ENCODE data around the gene SHBG.
A peak's percentile ranks its signal among the peaks of the same experiment; 100 is the strongest.
"Not testable (repeated sequence)": the region's sequence is repeated elsewhere in the genome, so short reads cannot be mapped to it uniquely, and the experiment has no call there.

The SHBG gene

DNA sequence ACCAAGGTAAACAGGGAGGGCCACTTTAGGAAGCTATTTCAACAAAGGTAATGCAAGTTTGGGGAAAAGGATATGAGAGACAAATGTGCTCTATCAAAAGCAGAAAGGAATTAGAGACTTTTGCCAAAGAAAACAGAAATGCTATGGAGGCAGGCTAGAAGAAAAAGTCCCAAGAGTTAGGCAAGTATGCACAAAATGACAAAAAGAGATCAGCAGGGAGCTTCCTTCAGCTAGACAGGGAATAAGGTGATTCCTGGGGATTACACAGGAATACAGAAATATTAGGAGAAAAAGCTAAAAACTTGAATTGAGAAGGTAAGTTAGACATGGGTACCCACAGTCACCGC lies 17.7 kb upstream of the SHBG start:
- DNase-seq, result no peak

DNA sequence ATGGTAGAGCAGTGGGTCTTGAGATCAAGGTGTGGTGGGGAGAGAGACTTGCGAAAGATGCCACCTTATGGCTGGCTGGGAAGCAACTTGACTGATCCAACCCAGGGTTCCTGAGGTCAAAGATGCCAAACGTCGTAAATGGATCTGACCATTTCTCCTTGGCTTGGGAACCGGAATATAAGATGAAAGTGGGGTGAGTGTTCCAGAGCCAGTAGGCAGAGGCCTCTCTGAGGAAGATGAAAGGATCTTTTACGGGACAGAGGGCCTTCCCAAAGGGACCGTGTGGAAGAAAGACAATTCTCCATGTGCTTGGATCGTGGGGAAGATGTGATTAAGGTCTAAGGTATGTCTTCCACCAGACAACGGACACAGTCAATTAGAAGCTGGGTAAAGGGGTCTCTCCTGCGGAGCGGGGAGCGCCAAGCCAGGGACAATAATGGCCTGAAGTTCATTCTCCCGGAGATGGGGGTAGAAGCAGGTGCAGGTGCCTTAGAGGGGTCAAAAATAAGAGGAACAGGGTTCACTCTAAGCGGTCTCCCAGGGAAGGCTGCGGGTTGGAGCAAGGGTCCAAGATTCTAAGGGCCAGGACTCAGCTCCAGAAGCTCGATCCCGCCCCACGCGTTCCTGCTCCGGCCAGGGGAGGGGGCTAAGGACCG lies 16.0 kb upstream of the SHBG start:
- DNase-seq, result peak; percentile 7

DNA sequence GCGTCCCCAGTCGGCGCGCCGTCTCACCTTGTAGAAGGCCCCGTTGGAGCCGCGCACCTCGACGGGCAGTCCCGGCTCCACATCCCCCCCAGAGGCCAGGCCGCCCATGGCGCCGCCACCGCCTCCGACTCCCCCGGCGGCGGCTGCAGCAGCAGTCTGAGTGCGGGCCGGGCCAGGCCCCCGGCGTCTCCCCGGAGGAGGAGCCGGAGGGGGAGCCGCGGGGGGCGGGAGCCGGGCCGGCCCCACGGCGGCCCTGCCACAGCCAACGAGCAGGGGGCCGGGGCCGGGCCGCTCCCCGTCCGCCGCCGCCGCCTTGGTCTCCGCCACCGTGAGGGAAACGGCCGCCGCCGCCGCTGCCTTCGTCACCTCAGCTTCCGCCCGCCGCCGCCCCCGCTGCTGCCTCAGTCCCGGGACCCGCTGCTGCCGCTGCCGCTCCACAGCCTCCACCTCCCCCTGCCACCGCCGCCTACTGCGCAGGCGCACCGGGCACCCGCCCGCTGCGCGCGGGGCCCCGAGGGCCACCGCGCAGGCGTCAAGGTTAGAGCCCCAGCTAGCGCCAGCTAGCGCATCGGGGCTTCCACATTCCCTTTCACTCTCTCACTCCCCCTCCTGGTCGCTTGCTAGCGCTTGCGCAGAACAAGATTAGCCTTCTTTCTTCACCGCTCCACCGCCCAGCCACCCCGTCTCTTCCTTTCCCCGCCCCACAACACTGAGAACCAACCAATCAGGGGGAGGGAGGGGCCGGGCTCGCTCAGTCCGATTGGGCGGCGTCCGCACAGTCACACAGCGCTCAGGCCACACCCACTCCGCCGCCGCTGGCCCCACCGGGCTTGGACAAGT lies 15.3 kb upstream of the SHBG start, which contains the start of gene FXR2:
Gene FXR2, minus strand, starts transcription at position 473 of the 840 bp plus-strand sequence. Its CDS starts 365 bp downstream, at position 108.
- DNase-seq, result peak; percentile 100

DNA sequence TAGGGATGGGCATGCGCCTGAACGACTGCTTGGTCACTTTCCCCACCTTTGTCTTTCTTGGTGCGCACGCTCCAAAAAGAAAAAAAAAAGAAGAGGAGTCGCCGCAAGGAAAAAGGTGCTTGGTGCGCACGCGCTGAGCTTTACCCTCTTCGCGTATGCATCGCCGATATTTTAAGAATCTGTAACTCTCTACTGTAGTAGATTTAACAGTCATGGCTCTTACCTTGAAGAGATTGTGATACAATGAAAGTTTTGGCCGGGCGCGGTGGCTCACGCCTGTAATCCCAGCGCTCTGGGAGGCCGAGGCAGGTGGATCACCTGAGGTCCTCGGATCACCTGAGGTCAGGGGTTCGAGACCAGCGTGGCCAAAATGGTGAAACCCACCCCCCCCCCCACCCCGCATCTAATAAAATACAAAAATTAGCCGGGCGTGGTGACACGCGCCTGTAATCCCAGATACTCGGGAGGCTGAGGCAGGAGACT lies 14.6 kb upstream of the SHBG start:
- no peak for DNase-seq

DNA sequence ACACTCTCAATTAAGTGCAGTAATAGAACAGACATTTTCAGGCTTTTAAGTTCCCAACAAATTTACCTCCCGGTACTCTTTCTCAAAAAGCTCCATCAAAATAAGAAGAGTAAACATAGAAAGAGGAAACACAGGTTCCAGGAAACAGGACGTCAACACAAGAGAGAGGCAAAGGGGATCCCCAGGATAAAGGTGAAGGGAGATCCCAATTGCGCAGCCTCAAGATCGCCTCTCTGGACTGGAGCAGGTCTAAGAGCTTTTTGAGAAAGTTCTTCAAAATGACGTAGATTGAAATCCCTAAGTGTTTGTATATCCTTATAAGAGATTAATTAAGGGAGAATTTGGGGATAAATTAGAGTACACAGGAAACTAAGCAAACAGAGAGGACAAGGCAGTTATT lies 11.3 kb upstream of the SHBG start:
- DNase-seq, result no peak

DNA sequence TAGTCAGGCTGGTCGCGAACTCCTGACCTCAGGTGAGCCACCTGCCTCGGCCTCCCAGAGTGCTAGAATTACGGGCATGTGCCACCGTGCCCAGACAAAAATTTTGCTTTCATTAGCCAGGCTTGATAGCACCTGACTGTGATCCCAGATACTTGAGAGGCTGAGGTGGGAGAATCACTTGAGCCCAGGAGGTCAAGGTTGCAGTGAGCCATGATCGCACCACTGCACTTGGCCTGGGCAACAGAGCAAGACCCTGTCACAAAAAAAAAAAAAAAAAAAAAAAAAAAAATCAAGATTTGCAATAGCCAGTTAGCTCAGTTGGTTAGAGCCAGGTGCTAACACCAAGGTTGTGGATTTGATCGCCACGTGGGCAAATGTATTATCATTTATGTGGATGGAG lies 9.1 kb upstream of the SHBG start:
- no peak for DNase-seq

DNA sequence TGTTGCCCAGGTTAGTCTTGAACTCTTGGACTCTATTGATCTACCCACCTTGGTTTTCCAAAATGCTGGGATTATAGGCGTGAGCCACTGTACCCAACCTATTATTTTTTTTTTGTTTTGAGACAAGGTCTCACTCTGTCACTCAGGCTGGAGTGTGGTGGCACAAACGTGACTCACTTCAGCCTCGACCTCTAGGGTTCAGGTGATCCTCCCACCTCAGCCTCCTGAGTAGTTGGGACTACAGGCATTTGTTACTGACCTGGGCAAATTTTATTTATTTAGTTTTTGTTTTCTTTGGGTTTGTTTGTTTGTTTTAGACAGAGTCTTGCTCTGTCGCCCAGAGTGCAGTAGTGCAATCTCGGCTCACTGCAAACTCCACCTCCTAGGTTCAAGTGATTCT lies 6.3 kb upstream of the SHBG start:
- DNase-seq, result no peak

DNA sequence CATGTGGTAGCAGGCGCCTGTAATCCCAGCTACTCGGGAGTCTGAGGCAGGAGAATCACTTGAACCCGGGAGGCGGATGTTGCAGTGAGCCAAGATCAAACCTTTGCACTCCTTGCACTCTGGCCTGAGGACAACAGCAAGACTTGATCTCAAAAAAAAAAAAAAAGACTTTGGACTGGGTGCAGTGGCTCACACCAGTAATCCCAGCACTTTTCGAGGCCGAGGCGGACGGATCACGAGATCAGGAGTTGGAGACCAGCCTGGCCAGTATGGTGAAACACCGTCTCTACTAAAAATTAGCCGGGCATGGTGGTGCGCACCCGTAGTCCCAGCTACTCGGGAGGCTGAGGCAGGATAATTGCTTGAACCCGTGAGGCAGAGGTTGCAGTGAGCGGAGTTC lies 4.2 kb upstream of the SHBG start:
- not testable (repeated sequence) for DNase-seq

DNA sequence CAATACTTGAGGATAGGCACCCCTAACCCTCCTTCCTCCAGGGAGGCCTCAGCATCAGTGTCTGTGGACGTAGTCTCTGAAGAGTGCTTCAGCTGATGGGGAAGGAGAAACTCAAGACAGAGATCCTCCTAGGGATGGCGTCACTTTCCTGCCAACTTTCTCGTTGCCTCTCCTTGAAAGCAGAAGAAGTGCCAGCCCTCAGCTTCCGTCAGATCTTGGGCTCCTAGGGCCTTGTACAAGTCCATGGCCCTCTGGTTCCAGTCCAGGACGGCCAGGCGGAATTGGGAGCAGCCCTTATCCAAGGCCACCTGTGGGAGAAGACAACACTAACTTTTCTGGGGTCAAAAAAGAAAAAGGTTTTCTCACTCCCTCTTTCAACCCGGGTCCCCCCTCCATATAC lies 3.6 kb upstream of the SHBG start:
- no peak for DNase-seq

DNA sequence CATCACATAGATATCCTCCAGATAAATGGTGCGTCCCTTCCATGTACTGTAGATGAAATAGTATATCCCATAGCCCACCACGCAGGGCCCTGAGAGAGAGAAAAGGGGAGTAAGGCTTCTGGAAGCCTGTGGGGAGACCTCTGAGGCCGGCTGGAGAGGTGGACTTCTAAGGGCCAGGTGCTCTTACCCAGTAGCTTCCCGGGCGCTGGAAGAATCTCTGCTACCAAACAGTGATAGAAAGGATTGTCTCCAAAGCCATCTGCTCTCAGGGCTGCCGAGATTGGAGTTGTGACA lies 3.0 kb upstream of the SHBG start:
- no peak for DNase-seq

DNA sequence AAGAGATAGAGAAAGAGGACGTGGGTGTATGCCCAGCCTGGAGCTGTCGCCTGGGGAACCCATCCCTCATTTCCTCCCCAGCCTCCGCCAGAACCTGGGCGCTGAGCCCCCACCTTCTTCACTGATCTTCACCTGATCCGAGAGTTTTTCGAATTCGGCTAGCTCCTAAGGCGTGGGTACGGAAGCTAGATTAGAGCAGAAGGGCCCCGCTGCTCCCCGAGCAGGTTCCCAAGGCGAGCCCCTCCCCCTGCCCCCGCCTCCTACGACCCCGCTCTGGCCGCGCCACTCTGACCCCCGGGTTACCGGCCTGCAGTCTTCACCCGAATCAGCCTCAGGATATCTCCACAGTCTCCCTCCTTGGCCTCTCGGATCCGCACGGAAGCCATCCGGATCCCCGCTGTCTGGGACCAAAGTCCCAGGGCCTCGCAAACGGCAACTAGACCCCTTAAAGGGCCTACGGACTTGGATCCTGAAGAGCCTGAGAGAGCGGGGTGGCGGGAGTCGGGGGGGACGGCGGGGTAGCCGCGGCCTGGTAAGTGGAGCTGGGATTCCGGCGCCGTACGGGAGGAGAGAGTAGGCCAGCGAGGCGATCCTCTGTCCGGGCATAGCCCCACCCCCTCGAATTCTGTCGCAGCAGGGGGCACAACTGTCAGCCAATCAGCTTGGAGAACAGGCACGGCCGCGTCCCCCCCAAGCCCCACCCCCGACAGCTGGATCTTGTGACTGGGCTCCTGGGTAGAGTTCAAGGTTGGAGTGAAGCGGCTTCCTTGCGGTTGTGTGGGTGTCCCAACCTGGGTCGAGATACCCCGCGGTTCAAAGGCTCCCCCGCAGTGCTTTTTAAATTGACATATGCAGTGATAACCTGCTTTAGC lies 2.4 kb upstream of the SHBG start, which contains the start of gene SAT2:
Gene SAT2, minus strand, starts transcription at position 572 of the 872 bp plus-strand sequence. Its CDS starts 186 bp downstream, at position 386.
- DNase-seq, result peak; percentile 91

DNA sequence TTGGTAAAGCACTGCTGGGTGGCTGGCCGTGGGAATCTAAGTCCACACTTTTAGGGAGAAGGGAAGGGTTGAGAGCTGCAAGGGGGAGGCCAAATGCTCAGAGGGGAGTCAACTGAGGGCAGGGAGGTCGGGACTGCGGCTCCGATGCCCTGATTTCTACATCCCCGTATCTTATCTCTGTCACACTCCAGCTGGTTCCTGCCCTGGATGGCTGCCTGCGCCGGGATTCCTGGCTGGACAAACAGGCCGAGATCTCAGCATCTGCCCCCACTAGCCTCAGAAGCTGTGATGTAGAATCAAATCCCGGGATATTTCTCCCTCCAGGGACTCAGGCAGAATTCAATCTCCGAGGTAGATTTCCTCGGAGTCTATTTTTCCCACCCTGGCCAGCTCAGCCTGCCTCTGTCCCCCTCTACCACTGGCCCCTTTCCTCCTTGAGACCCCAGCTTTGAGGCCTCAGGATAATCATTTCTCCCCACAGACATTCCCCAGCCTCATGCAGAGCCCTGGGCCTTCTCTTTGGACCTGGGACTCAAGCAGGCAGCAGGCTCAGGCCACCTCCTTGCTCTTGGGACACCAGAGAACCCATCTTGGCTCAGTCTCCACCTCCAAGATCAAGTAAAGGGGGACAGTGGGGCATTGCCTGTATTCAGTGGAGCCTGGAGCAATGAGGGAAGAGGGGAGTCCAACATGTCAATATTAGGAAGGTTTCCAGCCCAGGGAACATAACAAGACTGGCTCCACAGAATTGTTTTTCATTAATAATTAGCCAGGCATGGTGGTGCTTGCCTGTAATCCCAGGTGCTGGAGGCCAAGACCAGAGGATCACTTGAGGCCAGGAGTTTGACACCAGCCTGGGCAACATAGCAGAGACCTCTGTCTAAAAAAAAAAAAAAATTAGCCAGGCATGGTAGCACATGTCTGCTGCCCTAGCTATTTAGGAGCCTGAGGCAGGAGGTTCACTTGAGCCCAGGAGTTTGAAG lies 1.8 kb downstream of the SHBG start:
- DNase-seq, result no peak

DNA sequence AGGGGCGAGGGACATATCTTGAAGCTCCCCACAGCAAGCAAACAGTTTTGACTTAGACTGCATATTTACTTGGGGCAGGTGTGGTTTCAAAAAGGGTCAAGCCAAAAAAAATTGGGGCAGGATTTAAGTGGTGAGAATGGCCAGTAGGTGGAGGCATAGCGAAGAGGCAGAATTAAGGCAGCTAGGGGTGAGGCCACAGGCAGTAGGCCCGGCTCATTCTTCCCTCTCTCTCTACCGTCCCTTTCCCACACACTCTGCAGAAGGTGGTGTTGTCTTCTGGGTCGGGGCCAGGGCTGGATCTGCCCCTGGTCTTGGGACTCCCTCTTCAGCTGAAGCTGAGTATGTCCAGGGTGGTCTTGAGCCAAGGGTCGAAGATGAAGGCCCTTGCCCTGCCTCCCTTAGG lies 2.6 kb downstream of the SHBG start:
- peak; percentile 57 for DNase-seq

DNA sequence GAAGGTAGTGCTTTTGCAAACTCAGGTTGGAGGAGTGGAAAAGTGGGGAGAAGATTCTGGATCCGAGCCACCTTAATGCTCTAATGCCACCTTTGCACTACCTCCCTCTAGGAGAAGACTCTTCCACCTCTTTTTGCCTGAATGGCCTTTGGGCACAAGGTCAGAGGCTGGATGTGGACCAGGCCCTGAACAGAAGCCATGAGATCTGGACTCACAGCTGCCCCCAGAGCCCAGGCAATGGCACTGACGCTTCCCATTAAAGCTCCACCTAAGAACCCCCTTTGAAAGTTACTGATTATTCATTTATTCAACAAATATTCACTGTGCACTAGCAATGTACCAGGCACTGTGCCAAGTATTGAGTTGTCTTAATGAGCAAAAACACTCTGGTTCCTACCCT lies 3.2 kb downstream of the SHBG start:
- no peak for DNase-seq

DNA sequence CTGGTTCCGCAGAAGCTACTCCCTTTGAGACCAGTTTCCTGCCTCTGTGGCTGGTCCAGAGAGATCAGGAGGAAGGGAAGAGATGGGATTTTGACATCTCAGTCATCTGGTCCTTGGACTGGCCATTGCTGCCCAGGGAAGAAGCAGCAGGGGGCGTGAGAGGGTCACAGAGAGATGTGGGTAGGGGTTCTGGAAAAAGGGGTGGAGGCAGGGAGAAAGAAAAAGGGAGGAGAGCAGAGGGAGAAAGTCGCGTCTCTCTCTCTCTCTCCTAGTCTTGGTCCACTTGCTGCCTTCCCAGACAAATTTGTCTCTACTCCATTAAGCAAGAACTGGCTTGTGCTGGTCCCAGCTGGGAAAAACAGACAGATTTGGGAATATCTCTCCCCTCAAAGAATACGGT lies 4.4 kb downstream of the SHBG start:
- DNase-seq, result no peak

DNA sequence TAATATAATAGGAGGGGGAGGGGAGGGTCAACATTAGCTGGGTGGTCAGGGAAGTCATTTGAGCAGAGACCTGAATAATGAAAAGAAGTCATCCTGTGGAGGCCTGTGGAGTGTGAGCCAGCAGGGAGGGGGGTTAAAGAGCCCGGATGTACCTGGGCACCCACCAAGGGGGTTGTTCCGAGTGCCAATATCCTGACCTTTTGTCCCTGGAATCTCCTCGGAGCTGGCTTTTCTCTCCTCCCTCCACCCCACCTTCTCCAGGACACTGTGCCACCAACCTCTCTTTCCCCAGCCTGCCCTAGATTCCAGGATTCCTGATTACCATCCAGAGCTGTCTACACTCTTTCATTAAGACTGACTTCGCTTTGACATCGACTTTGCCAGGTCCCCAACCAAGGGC lies 6.2 kb downstream of the SHBG start:
- DNase-seq, result no peak

DNA sequence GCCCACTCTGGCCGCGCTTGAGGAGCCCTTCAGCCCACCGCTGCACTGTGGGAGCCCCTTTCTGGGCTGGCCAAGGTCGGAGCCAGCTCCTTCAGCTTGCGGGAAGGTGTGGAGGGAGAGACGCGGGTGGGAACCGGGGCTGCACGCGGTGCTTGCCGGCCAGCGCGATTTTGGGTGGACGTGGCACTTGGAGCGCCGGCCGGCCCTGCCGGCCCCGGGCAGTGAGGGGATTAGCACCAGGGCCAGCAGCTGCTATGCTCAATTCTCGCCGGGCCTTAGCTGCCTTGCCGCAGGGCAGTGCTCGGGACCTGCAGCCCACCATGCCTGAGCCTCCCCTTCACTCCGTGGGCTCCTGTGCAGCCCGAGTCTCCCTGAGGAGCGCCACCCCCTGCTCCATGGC lies 10.8 kb downstream of the SHBG start:
- DNase-seq, result no peak

DNA sequence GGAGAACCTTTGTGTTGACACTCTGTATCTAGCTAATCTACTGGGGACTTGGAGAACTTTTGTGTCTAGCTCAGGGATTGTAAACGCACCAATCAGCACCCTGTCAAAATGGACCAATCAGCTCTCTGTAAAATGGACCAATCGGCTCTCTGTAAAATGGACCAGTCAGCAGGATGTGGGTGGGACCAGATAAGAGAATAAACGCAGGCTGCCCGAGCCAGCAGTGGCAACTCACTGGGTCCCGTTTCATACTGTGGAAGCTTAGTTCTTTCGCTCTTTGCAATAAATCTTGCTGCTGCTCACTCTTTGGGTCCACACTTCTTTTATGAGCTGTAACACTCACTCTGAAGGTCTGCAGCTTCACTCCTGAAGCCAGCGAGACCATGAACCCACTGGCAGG lies 11.7 kb downstream of the SHBG start:
- DNase-seq, result peak; percentile 34

DNA sequence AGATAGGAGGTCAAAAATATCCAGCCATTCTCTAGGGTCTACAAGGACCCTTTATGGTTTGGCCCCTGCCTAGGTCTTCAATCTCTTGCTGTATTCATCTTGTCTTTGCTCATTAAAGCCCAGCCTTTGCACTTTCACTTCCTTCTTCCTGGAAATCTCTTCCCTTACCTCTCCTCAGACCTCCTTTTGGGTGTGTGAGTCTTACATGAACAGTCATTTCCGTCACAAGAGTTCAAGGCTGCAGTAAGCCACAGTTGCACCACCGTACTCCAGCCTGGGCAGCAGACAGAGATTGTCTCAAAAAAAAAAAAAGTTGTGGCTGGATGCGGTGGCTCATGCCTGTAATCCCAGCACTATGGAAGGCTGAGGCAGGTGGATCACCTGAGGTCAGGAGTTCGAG lies 14.8 kb downstream of the SHBG start:
- no peak for DNase-seq

DNA sequence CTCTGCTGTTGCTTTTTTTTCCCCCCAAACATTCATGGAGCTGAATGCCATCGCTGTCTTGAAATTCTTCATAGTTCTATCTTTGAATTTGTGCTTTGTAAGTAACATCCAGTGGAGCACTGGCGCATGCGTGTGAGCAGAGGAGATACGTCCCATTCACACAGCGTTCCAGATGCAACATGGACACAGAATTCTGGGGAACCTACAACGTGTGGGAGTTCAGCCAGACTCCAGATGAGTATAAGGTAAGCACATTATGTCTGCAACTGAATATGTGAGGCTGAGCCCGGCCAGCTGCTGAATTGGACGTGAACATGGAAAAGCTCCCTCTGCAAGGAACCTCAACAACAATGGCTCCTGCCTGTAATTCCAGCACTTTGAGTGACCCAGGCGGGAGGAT lies 16.5 kb downstream of the SHBG start:
- no peak for DNase-seq

DNA sequence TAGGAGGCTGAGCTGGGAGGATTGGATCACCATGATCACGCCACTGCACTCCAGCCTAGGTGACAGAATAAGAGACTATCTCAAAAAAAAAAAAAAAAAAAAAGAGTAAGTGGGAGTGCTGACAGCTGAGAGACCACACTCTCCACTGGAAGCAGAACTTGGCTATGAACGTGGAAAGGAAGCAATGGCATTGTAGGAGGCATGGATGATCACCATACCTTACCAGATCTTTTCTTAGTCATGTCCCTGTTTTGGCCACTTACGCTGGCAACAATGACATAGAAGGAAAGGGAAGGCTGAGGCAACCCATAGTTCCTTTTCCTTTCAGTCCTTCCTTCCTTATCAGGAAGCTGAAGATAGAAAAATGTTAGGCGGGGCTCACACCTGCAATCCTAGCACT lies 17.1 kb downstream of the SHBG start:
- no peak for DNase-seq

DNA sequence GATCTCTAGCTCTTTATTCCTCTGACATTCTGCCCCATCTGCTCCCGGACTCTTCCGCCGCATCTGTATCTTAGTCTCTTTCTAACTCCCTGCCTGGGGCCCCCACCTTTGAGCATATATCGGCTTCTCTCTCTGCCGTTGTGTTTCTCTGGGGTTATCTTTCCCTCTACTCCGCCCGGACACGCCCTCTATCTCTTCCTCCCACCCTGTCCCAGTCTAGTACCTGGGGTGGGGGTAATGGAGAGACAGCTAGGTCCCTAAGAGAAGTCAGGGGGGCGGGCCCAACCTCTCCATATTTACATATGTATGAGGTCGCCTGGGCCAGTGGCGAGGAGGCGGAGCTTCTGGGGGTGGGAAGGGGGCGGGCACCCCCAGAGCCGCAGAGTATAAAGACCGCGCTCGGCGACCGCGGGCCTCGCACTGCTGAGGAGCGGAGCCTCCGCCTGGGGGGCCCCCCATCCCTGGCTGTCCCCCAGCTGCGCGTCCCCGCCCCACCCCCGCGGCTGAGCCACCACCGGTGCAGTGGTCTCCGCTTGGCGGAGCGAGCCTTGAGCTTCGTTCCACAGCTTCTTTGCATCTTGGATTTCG lies 20.7 kb downstream of the SHBG start, which contains the start of gene ATP1B2:
Gene ATP1B2, plus strand, starts transcription at position 418 of the 588 bp plus-strand sequence. CDS start 593 bp downstream, outside the sequence.
- peak; percentile 79 for DNase-seq
